ENCODE data around the gene DCPS.
"Not testable (repeated sequence)": the region's sequence is repeated elsewhere in the genome, so short reads cannot be mapped to it uniquely, and the experiment has no call there.

DCPS gene, protein sequence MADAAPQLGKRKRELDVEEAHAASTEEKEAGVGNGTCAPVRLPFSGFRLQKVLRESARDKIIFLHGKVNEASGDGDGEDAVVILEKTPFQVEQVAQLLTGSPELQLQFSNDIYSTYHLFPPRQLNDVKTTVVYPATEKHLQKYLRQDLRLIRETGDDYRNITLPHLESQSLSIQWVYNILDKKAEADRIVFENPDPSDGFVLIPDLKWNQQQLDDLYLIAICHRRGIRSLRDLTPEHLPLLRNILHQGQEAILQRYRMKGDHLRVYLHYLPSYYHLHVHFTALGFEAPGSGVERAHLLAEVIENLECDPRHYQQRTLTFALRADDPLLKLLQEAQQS

DNA sequence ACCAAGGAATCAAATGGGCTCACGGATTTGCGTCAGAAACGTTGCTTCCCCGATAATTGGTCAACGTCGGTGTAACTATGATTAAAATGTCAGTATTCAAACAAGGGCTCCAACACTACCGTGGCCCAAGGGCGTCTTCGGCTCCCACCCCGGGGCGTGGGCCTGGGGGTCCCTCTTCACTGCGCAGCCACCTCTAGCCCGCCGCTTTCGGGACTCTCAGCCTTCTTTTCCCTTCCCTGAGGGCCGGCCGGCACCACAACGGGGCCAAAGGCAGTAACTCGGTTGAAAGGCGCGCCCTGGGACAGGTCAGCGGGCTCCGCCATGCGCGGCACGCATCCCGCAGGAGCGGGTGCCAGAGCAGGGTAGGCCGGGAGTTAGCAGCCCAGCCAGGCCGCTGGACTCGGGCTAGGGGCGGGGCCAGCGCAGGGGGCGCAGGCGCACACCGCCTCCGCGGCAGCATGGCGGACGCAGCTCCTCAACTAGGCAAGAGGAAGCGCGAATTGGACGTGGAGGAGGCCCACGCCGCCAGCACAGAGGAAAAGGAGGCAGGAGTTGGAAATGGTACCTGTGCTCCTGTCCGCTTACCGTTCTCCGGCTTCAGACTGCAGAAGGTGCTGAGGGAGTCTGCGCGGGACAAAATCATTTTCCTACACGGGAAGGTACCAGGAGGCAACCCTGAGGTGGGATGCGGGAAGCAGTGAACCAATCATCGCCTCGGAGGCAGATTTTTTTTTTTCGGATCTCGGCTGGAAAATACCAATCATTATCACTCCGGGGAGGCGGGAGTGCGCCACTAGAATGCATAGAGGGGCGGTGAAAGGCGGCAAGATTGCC is at the start of gene DCPS:
Gene DCPS, plus strand, starts transcription at position 438 of the 834 bp plus-strand sequence. Its CDS starts 21 bp downstream, at position 459.
- DNase-seq (ENCODE audit: low spot score) = peak; percentile 91

DNA sequence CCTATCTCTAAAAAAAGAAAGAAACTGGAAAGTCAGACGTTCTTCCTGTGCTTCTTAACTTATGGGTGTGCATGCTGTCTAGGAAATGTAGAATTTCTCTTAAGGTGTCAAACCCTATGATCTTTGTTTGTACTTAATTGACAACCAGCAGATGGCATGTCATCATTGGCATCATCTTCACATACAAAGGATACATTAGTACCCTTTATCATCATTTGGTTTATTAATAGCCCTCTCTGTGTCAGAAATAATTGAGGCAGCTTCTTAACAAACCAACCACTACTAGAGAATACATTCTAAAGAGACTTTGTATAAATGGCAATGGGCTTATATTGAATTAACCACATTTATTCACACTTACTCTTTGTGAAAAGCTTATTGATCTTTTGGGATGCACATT is 49.0 kb upstream of the DCPS start:
- no peak for DNase-seq (ENCODE audit: low spot score)

DNA sequence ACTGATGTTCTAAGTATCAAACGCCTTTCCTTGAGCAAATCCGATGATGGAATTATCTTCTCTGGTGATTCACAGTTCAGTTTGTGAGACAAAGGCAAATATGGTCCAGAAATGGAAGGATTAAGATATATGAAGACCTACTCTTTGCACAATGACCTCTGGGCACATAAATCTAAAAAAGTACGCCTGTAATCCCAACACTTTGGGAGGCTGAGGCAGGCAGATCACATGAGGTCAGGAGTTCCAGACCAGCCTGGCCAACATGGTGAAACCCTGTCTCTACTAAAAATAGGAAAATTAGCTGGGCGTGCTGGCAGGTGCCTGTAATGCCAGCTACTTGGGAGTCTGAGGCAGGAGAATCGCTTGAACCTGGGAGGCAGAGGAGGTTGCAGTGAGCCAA is 48.4 kb upstream of the DCPS start:
- DNase-seq (ENCODE audit: low spot score) = not testable (repeated sequence)

DNA sequence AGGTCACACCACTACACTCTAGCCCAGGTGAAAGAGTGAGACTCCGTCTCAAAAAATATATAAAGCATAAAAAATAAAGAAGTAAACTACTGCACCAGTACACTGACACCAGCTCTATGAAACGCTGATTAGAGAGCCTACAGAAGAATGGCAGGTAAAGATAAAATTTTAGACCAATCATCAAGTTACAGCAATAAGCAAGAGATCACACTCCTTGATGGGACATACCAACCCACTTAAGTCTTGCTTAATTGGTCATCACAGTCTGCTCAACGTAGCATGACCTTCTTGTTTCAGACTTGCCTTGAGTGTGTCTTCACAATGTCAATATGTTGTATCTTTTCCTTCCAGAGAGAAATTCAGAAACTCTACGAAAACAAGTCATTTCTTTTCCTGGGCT is 47.6 kb upstream of the DCPS start:
- no peak for DNase-seq (ENCODE audit: low spot score)

DNA sequence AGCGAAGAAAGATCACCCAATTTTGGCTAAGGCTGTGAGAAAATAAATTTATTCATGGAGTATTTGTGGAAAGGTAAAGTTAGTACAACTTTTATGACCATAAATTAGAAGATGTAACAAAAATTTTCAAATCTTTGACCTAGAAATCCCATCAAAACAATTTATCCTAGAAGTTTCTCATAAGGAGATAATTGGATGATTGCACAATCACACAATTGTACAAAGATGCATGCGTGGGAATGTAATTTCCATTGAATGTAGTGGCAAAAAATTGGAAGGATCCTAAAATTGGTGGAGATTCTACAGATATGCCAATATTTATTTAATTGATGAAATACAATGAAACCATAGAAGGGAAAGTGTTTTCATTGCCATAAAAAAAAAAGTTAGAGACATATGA is 46.7 kb upstream of the DCPS start:
- DNase-seq (ENCODE audit: low spot score) = no peak

DNA sequence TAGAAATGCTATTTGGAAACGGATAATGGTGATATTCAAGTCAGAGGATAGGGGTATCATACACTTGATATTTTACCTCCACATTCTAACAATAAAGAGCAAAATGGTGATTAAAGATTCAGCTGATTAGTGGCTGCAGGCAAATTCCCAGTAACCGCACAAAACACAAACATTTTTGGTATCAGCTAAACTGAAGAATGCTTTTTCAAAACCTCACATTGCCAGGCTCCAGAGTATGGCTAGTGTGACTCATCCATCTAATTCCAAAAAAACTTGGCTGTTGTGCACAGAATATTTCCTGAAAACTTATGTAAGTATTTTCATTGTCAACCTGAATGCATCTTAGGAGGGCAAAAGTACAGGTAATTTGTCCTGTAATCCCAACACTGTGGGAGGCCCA is 46.1 kb upstream of the DCPS start:
- no peak for DNase-seq (ENCODE audit: low spot score)

DNA sequence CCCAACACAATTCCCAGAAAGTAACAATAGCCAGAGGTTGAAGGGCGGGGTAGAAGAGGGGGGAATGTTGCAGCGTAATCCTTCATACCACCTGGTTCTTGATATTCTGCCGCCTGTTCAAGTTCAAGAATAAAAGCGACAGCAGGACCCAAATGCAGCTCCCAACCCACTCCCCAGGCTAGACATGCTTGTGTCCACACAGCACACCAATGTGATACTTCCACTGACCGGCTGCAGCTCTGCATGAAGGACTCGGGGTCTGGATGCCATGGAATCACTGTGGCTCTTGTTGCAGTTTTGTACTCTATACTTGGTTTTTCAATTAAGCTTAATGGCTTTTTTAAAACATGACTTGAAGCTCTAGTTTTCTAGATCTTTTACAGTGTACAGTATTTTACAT is 41.6 kb upstream of the DCPS start:
- DNase-seq (ENCODE audit: low spot score) = no peak

DNA sequence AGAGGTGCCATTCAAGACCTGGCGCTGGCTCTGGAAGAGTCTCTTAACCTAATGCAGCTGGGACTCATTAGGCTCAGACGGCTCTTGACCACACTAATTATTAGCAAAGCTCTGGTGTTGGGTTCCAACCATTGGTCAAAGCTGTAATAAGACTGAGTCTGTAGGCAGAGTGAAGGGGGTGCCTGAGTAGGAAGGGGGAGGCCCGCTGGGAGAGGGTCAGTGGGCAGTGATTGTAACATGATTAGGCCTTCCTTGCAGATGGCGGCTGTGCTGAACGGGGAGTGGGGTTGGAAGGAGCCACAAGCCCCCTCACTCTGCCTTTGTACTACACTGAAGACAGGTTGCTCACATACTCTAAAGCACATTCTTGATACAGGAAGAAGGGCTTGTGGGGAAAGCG is 40.4 kb upstream of the DCPS start:
- DNase-seq (ENCODE audit: low spot score) = no peak

DNA sequence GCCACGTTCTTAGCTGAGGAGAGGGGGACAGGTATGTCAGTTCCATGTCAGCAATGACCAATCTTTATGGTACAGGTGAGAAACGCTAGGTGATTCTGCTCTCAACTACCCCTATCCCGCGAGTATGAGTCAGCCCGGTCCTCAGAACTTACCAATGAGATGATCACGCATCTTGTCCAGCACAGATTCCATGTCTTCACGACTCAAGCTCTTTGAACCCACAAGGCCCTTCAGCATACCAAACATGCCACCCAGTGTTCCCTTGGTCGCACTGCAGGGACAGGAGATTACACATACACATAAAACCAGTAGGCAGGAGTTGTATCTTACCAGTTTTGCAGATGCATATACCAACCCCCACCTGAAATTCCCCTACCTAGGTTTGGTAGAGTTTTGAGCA is 38.0 kb upstream of the DCPS start:
- DNase-seq (ENCODE audit: low spot score) = no peak

DNA sequence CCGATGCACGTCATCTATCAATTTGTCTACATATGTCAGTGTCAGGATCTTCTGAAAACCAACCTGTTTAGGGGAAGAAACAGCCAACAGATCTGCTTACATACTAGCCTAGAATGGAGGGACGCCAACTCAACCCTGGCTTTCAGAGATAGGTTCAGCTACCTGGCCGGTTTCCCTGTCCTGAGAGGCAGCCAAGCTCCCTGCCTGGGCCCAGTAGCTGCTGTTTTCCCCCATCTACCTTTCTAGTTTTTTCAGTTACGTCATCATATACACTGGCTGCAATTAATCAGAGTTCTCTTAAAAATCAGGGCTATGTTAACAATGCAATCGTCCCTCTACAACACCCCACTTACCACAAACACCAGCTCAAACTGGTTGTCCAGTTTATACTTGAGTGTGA is 36.2 kb upstream of the DCPS start:
- DNase-seq (ENCODE audit: low spot score) = no peak

DNA sequence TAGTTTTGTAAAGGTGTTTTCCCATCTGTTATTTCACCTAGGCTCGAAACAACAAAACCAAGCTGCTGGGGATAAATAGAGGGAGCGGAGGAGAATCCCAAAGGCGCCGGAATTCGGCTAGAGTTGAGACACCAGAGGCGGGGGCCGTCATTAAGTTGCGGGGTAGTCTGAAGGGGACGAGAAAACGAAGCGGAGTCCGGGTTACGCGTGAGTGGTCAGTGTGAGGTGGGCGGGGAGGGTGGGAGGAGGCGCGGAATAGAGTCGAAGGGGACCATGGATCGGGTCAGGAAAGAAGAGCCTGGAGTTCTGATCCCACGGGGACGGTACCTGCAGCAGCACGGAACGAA is 35.5 kb upstream of the DCPS start:
- no peak for DNase-seq (ENCODE audit: low spot score)

DNA sequence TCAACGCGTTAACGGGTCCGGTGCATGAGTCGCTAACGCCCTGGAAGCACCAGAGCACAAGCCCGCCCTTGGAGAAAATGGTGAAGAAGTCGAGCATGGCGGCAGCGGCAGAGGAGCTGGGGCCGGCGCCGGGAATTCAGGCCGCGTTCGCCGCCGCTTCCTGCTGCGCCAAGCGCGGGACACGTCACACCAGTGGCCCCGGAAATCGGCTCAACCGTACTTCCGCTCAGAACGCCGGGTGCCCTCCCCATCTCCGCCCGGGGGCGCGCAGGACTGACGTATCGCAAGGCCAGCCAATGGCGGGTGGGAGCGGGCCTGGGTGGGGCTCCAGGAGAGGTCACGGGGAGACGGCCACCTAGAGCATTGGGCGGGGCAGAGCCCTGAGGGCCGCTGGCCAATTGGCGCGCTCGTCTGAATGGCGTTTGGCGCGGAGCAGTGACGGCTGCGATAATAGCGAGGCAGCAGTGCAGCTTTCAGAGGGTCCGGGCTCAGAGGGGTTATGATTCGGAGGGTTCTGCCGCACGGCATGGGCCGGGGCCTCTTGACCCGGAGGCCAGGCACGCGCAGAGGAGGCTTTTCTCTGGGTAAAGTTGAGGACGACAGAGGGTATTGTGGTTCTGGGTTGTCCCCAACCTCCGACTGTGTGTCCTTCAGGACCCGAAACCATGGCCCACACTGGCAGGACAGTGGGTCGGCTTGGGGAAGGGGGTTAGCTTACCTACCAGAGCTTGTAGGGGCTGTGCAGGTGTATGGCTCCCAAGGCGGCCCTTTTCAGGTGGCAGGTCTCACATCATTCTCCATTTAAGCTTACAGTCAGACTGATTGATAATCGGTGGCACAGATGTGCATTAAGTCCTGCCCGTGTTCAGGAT is 34.9 kb upstream of the DCPS start, which contains the start of the genes FOXRED1 and SRPRA:
Gene FOXRED1, plus strand, starts transcription at position 447 of the 872 bp plus-strand sequence. Its CDS starts 53 bp downstream, at position 500.
Gene SRPRA, minus strand, starts transcription at position 188 of the 872 bp plus-strand sequence. Its CDS starts 91 bp downstream, at position 97.
- peak; percentile 99 for DNase-seq (ENCODE audit: low spot score)

DNA sequence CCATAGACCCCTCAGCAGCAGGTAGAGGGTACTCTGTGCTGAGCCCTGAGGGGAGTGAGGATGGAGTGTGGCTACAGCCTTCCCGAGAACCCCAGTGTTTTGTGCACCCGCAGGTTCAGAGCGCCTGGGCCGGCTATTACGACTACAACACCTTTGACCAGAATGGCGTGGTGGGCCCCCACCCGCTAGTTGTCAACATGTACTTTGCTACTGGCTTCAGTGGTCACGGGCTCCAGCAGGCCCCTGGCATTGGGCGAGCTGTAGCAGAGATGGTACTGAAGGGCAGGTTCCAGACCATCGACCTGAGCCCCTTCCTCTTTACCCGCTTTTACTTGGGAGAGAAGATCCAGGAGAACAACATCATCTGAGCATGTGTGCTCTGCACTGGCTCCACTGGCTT is 26.5 kb upstream of the DCPS start:
- no peak for DNase-seq (ENCODE audit: low spot score)

DNA sequence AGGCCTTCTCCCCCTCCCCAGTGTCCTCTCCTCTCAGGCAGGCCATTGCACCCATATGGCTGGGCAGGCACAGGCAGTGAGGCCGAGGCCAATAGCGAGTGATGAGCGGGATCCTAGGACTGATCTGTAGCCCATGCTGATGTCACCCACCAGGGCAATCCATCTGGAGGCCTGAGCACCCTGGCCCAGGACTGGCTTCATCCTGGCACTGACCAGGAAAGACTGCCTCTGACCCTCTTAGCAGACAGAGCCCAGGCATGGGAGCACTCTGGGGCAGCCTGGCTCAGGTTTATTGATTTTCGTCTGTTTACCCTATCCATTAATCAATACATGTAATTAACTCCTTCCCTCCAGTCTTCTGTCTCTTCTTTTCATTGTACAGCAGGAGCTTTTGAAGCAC is 26.1 kb upstream of the DCPS start:
- no peak for DNase-seq (ENCODE audit: low spot score)

DNA sequence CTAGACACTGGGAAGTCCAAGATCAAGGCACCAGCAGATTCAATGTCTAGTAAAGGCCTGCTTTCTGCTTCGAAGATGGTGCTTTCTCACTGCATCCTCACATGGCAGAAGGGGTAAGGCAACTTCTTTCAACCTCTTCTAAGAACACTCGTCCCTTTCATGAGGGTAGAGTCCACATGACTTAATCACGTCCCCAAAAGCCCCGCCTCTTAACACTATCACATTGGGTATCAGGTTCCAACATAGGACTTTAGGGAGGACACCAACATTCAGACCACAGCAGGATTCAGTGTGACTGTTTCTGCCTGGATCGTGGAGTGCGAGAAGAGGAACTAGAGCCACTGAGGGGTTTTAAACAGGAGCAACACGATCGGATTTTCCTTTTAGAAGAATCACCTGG is 24.7 kb upstream of the DCPS start:
- no peak for DNase-seq (ENCODE audit: low spot score)

DNA sequence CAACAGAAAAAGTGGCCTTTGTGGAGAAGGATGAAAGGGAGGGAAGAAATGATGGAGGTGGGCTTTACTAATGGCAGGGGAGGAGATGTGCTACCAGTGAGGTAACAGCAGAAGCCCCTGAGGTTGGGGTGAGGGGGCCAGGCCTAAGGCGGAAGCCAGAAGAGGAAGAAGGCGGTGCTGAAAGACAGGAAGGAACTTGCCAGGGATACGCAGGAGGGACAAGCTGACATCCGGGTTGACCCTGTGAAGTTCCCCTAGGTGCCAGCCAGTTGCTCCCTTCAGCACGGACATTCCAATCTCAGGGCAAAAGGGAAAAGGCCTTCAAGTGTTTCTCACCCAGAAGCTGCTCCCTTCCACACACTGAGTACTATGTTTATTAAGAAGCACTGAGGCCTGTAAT is 23.3 kb upstream of the DCPS start:
- DNase-seq (ENCODE audit: low spot score) = no peak

DNA sequence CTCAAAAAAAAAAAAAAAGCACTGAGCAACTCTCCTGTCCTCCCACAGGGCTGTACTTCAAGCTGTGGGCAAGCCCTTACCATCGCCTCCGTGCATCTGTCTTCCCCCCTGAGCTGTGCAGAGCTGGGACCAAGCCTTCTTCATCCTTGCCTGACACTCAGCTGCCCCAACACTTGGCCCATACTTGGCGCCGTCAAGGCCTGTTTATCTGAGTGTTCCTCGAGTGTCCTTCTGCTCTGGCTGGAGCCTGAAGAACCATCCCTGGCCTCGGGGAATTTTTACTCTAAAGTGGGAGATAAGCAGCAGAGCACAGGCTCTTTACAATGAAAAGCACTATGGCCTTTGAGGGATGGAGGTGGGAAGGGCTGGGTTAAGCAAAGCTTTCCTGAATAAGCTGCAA is 22.6 kb upstream of the DCPS start:
- no peak for DNase-seq (ENCODE audit: low spot score)

DNA sequence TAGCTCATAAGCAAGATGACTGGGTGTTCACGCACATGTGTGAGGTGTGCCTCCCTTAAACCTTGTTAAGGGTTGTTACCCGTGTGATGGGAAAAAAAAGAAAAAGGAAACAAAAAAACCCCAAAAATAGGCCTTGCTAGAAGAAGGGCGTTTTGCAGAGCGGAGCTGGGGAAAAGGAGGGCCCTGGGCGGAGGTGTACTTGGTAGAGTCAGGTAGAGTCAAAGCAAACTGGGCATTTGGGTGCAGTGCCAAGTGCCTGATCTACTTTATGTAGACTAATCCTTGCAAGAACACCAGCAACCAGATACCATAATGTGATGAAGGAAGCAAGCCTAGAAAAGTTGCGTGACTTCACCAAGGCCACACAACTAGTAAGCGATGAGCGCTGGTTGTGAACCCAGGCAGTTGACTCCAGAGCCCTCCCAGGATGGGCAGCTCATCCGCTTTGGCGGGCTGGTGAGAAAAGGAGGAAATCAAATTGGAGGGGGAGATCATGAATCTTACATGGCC is 22.1 kb upstream of the DCPS start:
- no peak for DNase-seq (ENCODE audit: low spot score)

DNA sequence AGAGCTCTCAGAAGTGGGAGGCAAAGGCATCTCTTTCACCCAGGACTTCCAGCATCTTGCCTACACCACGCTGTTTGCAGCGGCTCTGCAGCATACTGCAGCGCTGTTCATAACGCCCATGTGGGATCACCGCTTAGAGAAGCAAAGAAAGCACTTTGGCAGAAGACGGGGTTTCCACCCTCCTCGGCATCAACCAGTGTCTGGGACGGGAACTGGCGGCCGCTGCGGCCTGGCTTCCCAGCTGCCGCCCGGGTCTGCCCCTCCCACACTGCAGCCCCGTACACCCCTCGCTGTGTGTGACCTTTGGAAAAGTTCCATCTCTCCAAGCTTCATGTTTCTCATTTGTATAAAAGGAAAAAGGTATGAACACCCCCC is 21.5 kb upstream of the DCPS start:
- peak; percentile 58 for DNase-seq (ENCODE audit: low spot score)

DNA sequence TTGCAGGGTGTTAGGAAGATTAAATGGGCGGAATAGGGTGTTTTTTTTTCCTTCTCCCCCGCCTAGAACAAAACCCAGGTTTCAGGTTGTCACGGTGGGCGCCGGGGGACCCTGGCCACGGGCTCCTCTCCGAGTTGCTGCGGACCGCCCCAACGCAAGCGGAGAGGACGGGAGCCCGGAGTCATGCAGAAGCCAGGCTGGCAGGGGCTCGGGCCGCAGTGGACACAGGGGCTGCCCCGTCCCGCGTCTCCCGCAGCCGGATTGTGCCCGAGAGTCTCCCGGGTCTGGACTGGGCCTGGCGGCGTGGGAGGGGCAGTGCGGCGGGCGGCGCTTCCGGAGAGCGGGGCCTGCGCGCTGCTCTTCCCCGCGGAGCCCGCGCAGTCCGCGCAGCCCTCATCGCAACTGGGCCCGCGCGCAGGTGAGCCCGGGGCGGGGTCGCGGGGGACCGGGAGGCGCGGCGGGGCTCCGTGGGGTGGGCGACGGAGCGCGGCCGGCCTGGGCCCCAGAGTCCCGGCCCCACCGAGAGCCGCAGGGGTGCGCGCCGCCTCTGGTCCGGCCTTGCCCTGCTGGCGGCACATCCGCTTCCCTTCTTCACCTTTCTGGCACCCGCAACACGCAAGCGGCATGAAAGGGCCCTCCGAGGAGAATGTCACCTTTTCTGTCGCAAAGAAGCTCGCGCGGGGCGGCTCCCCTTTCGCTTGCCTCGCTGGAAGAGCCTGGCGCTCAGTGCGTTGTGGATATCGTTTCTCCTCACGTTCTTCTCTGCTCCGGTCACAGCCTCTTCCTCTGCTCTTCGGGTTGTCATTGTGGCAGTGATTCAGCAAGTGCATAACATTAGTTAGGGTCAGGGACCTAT is 20.9 kb upstream of the DCPS start, which contains the start of gene TIRAP:
Gene TIRAP, plus strand, starts transcription at position 358 of the 856 bp plus-strand sequence. CDS start 7,802 bp downstream, outside the sequence.
- peak; percentile 50 for DNase-seq (ENCODE audit: low spot score)

DNA sequence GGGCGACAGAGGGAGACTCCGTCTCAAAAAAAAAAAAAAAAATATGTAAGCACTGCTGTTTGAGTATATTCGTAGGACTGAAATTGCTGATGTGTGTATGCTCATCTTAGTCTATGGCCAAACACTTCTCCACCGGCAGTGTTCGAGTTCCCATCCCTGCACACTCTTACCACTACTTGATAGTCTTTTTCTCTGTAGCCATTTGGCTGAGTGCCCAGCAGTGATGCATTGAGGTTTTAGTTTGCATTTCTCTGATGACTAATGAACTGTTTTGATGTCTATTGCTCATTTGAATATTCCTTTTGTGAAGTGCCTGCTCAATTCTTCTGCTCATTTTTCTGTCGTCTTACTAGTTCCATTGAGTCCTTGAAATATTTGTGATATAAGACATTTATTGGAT is 19.0 kb upstream of the DCPS start:
- DNase-seq (ENCODE audit: low spot score) = no peak

Data from putamen (tissue), 1 donor.